SK-N-SH treated with all-trans-retinoic acid at 6 μM for 48 hours (cell line): Measurements from ENCODE around the gene BCR.

Experiments used
- ATAC-seq: fragments of 200-7000 bp; cut with Tn5 transposase; 3 replicates; pipeline ENCODE4 v1.9.1; 2020; ENCODE audit warnings: mild to moderate bottlenecking, moderate library complexity
- ARNTL ChIP-seq: fragments of 450-650 bp; formaldehyde crosslinking; IDR thresholded peaks from 2 replicates; pipeline ENCODE4 v1.5.0; 2020; ENCODE audit warnings: low read depth, mild to moderate bottlenecking, moderate library complexity, borderline replicate concordance
- BACH2 ChIP-seq: fragments of 250-450 bp; sonication (Bioruptor Pico); IDR thresholded peaks from 2 replicates; pipeline ENCODE4 v1.9.0; 2021; ENCODE audit warnings: mild to moderate bottlenecking, borderline replicate concordance
- CREB5 ChIP-seq: fragments of 250-450 bp; sonication (Bioruptor Pico); IDR thresholded peaks from 2 replicates; pipeline ENCODE4 v1.5.1; 2020; ENCODE audit warnings: low read depth, mild to moderate bottlenecking, moderate library complexity
- GLIS3 ChIP-seq: fragments of 250-450 bp; sonication (Bioruptor Pico); IDR thresholded peaks from 2 replicates; pipeline ENCODE4 v1.5.0; 2020; ENCODE audit warnings: mild to moderate bottlenecking, moderate library complexity
- OSR1 ChIP-seq: fragments of 250-450 bp; sonication (Bioruptor Pico); IDR thresholded peaks from 2 replicates; pipeline ENCODE4 v1.8.0; 2022; ENCODE audit warnings: moderate library complexity, mild to moderate bottlenecking, inconsistent platforms
- PATZ1 ChIP-seq: fragments of 250-450 bp; sonication (Bioruptor Pico); IDR thresholded peaks from 2 replicates; pipeline ENCODE4 v1.8.0; 2020; ENCODE audit warnings: mild to moderate bottlenecking, moderate library complexity, borderline replicate concordance
- POU6F1 ChIP-seq: fragments of 250-450 bp; sonication (Bioruptor Pico); IDR thresholded peaks from 2 replicates; pipeline ENCODE4 v1.8.0; 2021; ENCODE audit warnings: low read depth, mild to moderate bottlenecking, moderate library complexity, borderline replicate concordance
- PPARA ChIP-seq: fragments of 250-450 bp; sonication (Bioruptor Pico); IDR thresholded peaks from 2 replicates; pipeline ENCODE4 v1.5.0; 2020; ENCODE audit warnings: mild to moderate bottlenecking, borderline replicate concordance
- RARB ChIP-seq: fragments of 250-450 bp; sonication (Bioruptor Pico); IDR thresholded peaks from 2 replicates; pipeline ENCODE4 v1.8.0; 2021; ENCODE audit warnings: mild to moderate bottlenecking, moderate library complexity
- SNAI2 ChIP-seq: fragments of 250-450 bp; sonication (Bioruptor Pico); IDR thresholded peaks from 2 replicates; pipeline ENCODE4 v1.5.0; 2020; ENCODE audit warnings: mild to moderate bottlenecking, moderate library complexity
- TOX ChIP-seq: fragments of 250-450 bp; sonication (Bioruptor Pico); IDR thresholded peaks from 2 replicates; pipeline ENCODE4 v1.8.0; 2021; ENCODE audit warnings: mild to moderate bottlenecking, moderate library complexity, borderline replicate concordance
- TSHZ2 ChIP-seq: fragments of 250-450 bp; sonication (Bioruptor Pico); IDR thresholded peaks from 2 replicates; pipeline ENCODE4 v1.5.0; 2020; ENCODE audit warnings: mild to moderate bottlenecking, moderate library complexity
- ZC3H10 ChIP-seq: fragments of 250-450 bp; sonication (Bioruptor Pico); IDR thresholded peaks from 2 replicates; pipeline ENCODE4 v1.5.1; 2021; ENCODE audit warnings: mild to moderate bottlenecking, moderate library complexity
- ZFP3 ChIP-seq: fragments of 250-450 bp; sonication (Bioruptor Pico); IDR thresholded peaks from 2 replicates; pipeline ENCODE4 v1.5.0; 2020; ENCODE audit warnings: mild to moderate bottlenecking, moderate library complexity
- ZFP30 ChIP-seq: fragments of 450-650 bp; formaldehyde crosslinking; IDR thresholded peaks from 2 replicates; pipeline ENCODE4 v1.5.0; 2022; ENCODE audit warnings: mild to moderate bottlenecking, moderate library complexity
- ZNF565 ChIP-seq: fragments of 450-650 bp; formaldehyde crosslinking; conservative IDR thresholded peaks from 2 replicates; pipeline ENCODE4 v1.5.0; 2020; ENCODE audit warnings: low read depth, mild to moderate bottlenecking, moderate library complexity
- ZNF8 ChIP-seq: fragments of 450-650 bp; formaldehyde crosslinking; IDR thresholded peaks from 2 replicates; pipeline ENCODE4 v1.5.0; 2020; ENCODE audit warnings: mild to moderate bottlenecking, moderate library complexity

Gene BCR

GRCh38 chr22:23144932-23145877 lies 35.1 kb upstream of the BCR start, which contains the start of gene RAB36:
RAB36 (plus strand) TSS chr22:23145477; CDS start chr22:23146617, 1,140 bp downstream.
- TF ChIP-seq PPARA (CRISPR knock-in tag) (no peak), TSHZ2 (0 out of 2 replicates have a peak, but pooled peaks have one; percentile 13)
- ATAC-seq, result peak; percentile 89

GRCh38 chr22:23145878-23146470 lies 34.3 kb upstream of the BCR start:
- TF ChIP-seq TOX (CRISPR knock-in tag) (no peak), PATZ1 (CRISPR knock-in tag) (no peak), CREB5 (no peak), TSHZ2 (no peak)
- TF ChIP-seq, all 23 proteins: peak for 0
- ATAC-seq, result no peak

- no peak for ATAC-seq
- TF ChIP-seq TSHZ2 (no peak), POU6F1 (no peak), PATZ1 (CRISPR knock-in tag) (no peak), RARB (CRISPR knock-in tag) (no peak), BACH2 (CRISPR knock-in tag) (no peak), TOX (CRISPR knock-in tag) (no peak), ARNTL (CRISPR knock-in tag) (no peak), ZFP30 (CRISPR knock-in tag) (no peak), ZC3H10 (CRISPR knock-in tag) (no peak), SNAI2 (CRISPR knock-in tag) (no peak), ZNF8 (no peak), ZFP3 (CRISPR knock-in tag) (no peak), ZNF565 (CRISPR knock-in tag) (no peak), OSR1 (no peak), GLIS3 (no peak)
Measured at GRCh38 chr22:23146478-23147205, 33.7 kb upstream of the BCR start.
